ENCODE results near the gene CARD11. TPM values are rescaled to one million over a fixed set of nuclear protein-coding genes. Genes with fewer than 3 reads are reported as not detected.

CARD11 gene
- total and polyA plus RNA-seq, 4 donors, result 0.77 to 1.2 (median 1.1) TPM

DNA sequence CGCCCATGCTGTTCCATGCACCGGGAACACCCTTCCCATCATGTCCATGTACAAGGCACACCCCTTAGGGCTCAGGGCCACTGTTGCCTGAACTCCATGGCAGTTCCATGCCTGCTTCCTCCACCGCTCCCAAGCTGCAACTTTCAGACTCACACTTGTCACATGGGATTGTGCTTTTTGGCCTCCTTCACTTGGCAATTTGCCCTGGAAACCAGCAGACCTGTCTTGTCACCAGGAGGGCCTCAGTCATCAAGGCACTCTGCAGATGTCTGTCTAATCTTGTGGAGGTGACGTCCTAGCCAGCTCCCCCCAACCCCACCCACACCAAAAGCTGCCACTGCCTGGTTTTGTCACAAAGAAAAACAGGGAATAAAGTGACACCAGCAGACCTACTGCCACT, 47.5 kb downstream of the CARD11 start:
- WGBS (ENCODE audit: insufficient coverage), result 78% methylated on average over 4 of the region's 4 CpGs
- Histone ChIP-seq H3K36me3 (ENCODE audit: control insufficient read depth, insufficient read depth, low read length) (no peaks in the 10 kb centered on the region), H3K9me3 (ENCODE audit: control insufficient read depth, insufficient read depth, low read length) (peaks cover 2% of the 10 kb centered on the region), H3K27ac (ENCODE audit: low read depth, low read length) (no peak overlapping the region), H3K4me1 (ENCODE audit: control insufficient read depth, insufficient read depth, low read length) (no peaks in the 10 kb centered on the region), H3K27me3 (ENCODE audit: control insufficient read depth, insufficient read depth, low read length) (no peaks in the 10 kb centered on the region), H3K4me3 (ENCODE audit: low read depth, low read length) (no peak overlapping the region)
- no peak for DNase-seq (ENCODE audit: low read depth in 4 of 6, low spot score in 6 of 6)

DNA sequence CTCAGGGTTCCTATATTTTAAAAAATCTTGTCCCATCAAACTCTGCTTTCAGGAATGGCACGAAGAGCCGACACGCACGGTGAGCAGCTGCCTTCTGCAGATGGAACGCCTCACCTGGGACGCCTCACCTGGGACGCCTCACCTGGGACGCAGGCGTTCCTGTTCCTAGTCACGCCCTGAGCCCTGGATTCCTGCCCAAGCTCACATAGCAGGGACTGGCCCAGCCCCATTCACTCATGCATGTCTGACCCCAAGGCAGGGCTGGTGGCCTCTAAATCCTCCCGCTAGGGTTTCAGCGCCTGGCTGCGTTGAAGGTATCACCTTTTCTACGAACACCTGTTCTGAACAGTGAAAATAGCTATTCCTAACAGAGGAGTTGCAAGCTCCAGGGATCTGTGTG, 49.8 kb downstream of the CARD11 start:
- DNase-seq (ENCODE audit: low read depth in 4 of 6, low spot score in 6 of 6), result no peak
- no peak overlapping the region for H3K4me3 ChIP-seq (ENCODE audit: low read depth, low read length)
- H3K4me1 ChIP-seq (ENCODE audit: control insufficient read depth, insufficient read depth, low read length), result no peaks in the 10 kb centered on the region
- H3K9me3 ChIP-seq (ENCODE audit: control insufficient read depth, insufficient read depth, low read length), result peaks cover 6% of the 10 kb centered on the region
- no peaks in the 10 kb centered on the region for H3K27me3 ChIP-seq (ENCODE audit: control insufficient read depth, insufficient read depth, low read length)
- 95% methylated on average over 12 of the region's 14 CpGs for WGBS (ENCODE audit: insufficient coverage)
- no peaks in the 10 kb centered on the region for H3K36me3 ChIP-seq (ENCODE audit: control insufficient read depth, insufficient read depth, low read length)
- H3K27ac ChIP-seq (ENCODE audit: low read depth, low read length), result no peak overlapping the region

DNA sequence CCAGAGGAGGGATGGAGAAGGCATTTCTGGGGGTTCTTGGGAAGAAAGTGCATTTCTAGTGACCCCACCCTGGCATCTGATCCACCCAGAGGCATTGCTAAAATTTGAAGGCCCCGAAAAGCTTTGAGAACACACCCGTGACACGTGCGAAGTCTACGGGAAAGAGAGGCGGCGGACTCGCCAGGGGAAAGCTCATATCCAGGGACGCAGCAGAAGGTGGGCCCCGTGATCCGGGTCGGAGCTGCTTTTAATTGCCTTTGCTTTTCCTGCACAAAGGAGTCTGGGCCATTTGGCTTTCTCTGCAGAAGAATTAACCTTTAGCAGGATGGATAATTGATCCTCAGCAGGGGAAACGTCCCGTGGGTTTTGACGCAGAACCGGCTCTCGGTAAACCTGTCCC, 50.3 kb downstream of the CARD11 start:
- H3K4me1 ChIP-seq (ENCODE audit: control insufficient read depth, insufficient read depth, low read length), result no peaks in the 10 kb centered on the region
- WGBS (ENCODE audit: insufficient coverage), result 72% methylated on average over 17 of the region's 17 CpGs
- no peaks in the 10 kb centered on the region for H3K27me3 ChIP-seq (ENCODE audit: control insufficient read depth, insufficient read depth, low read length)
- DNase-seq (ENCODE audit: low read depth in 4 of 6, low spot score in 6 of 6), result no peak
- H3K4me3 ChIP-seq (ENCODE audit: low read depth, low read length), result no peak overlapping the region
- no peak overlapping the region for H3K27ac ChIP-seq (ENCODE audit: low read depth, low read length)
- H3K36me3 ChIP-seq (ENCODE audit: control insufficient read depth, insufficient read depth, low read length), result no peaks in the 10 kb centered on the region
- peaks cover 6% of the 10 kb centered on the region for H3K9me3 ChIP-seq (ENCODE audit: control insufficient read depth, insufficient read depth, low read length)

DNA sequence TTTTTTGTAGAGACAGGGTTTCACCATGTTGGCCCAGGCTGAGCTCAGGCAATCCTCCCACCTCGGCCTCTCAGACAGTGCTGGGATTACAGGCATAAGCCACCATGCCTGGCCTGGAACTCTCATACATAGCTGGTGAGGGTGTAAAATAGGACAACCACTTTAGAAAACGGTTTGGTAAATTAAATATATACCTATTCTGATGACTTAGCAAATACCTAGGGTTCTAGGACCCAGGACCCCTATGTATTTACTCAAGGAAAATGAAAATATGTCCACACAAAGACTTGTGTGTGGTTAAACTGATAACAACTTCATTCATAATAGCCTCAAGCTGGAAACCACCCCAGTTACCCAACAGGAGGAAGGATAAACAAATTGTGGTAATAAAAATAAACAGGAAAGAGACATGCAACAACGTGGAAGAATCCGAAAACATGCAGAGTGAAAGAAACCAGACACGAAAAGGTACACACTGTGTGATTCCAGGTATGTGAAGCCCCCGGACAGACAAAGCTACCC, 52.7 kb downstream of the CARD11 start:
- H3K4me3 ChIP-seq (ENCODE audit: low read depth, low read length), result no peak overlapping the region
- WGBS (ENCODE audit: insufficient coverage), result 97% methylated on average over 5 of the region's 6 CpGs

DNA sequence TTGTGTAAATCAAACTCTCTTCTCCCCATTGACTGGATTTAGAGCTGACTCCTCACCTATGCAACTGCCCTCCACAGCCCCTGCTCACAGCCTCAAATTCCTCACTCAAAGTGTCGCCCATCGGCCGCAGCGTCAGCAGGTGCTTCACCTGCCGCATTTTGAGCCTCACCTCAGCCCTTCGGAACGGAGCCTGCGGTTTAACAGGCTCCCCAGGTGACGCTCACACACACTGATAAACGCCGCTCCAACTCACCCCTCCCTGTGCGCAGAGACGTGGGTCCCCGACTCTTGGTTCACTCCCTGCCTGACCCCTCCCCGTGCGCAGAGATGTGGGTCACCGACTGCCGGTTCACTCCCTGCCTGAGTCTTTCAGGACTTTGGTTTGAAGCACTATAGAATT, 57.1 kb downstream of the CARD11 start:
- peaks cover 5% of the 10 kb centered on the region for H3K9me3 ChIP-seq (ENCODE audit: control insufficient read depth, insufficient read depth, low read length)
- H3K4me3 ChIP-seq (ENCODE audit: low read depth, low read length), result no peak overlapping the region
- whole genome bisulfite sequencing (ENCODE audit: insufficient coverage), result 92% methylated on average over 17 of the region's 18 CpGs
- no peak overlapping the region for H3K27ac ChIP-seq (ENCODE audit: low read depth, low read length)
- H3K27me3 ChIP-seq (ENCODE audit: control insufficient read depth, insufficient read depth, low read length), result no peaks in the 10 kb centered on the region
- H3K4me1 ChIP-seq (ENCODE audit: control insufficient read depth, insufficient read depth, low read length), result peaks cover 4% of the 10 kb centered on the region
- no peaks in the 10 kb centered on the region for H3K36me3 ChIP-seq (ENCODE audit: control insufficient read depth, insufficient read depth, low read length)
- no peak for DNase-seq (ENCODE audit: low read depth in 4 of 6, low spot score in 6 of 6)

More for the DNA sequence above, 52.7 kb downstream of the CARD11 start:
- Histone ChIP-seq H3K9me3 (ENCODE audit: control insufficient read depth, insufficient read depth, low read length) (peaks cover 6% of the 10 kb centered on the region), H3K4me1 (ENCODE audit: control insufficient read depth, insufficient read depth, low read length) (no peaks in the 10 kb centered on the region), H3K27ac (ENCODE audit: low read depth, low read length) (no peak overlapping the region), H3K36me3 (ENCODE audit: control insufficient read depth, insufficient read depth, low read length) (no peaks in the 10 kb centered on the region), H3K27me3 (ENCODE audit: control insufficient read depth, insufficient read depth, low read length) (no peaks in the 10 kb centered on the region)
- no peak for DNase-seq (ENCODE audit: low read depth in 4 of 6, low spot score in 6 of 6)

DNA sequence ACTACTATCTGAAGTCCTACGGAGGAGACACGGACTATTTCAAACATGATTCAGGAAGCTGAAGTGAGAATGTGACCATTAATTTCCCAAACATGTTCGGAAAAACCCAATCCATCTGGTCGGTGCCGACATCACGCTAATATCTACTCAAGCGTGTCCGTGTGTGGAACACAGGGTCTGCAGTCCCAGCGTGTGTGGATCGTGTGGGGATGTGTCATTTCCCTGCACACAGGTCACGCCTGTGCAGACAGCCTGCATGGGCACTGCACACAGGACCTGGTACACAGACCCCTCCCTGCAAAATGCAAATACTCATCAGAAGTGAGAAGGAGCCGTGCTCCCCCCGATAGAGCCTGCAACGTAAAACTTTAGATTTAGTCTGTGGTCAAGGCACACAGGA, 57.8 kb downstream of the CARD11 start:
- 92% methylated on average over 11 of the region's 14 CpGs for WGBS (ENCODE audit: insufficient coverage)
- peaks cover 5% of the 10 kb centered on the region for H3K9me3 ChIP-seq (ENCODE audit: control insufficient read depth, insufficient read depth, low read length)

DNA sequence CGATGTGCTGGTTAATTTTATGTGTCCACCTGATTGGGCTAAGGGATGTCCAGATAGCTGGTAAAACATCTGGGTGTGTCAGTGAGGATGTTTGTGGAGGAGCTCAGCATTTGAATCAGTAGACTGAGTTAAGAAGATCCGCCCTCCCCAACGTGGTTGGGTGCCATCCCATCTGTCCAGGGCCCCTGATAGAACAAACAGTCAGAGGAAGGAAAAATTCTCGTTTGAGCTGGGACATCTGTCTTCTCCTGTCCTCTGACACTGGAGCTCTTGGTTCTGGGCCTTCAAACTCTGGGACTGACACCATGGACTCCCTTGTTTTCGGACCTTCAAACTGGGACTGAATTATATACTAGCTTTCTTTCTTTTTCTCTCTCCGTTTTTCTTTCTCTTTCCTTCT, 59.6 kb downstream of the CARD11 start:
- H3K27me3 ChIP-seq (ENCODE audit: control insufficient read depth, insufficient read depth, low read length), result no peaks in the 10 kb centered on the region
- 53% methylated on average over 3 of the region's 6 CpGs for WGBS (ENCODE audit: insufficient coverage)
- no peak overlapping the region for H3K4me3 ChIP-seq (ENCODE audit: low read depth, low read length)
- no peak overlapping the region for H3K27ac ChIP-seq (ENCODE audit: low read depth, low read length)
- H3K4me1 ChIP-seq (ENCODE audit: control insufficient read depth, insufficient read depth, low read length), result peaks cover 10% of the 10 kb centered on the region
- no peak for DNase-seq (ENCODE audit: low read depth in 4 of 6, low spot score in 6 of 6)
- H3K9me3 ChIP-seq (ENCODE audit: control insufficient read depth, insufficient read depth, low read length), result no peaks in the 10 kb centered on the region
- H3K36me3 ChIP-seq (ENCODE audit: control insufficient read depth, insufficient read depth, low read length), result no peaks in the 10 kb centered on the region

More for the DNA sequence above, 57.8 kb downstream of the CARD11 start:
- Histone ChIP-seq H3K36me3 (ENCODE audit: control insufficient read depth, insufficient read depth, low read length) (no peaks in the 10 kb centered on the region), H3K27me3 (ENCODE audit: control insufficient read depth, insufficient read depth, low read length) (no peaks in the 10 kb centered on the region), H3K4me1 (ENCODE audit: control insufficient read depth, insufficient read depth, low read length) (peaks cover 4% of the 10 kb centered on the region), H3K27ac (ENCODE audit: low read depth, low read length) (no peak overlapping the region), H3K4me3 (ENCODE audit: low read depth, low read length) (no peak overlapping the region)
- no peak for DNase-seq (ENCODE audit: low read depth in 4 of 6, low spot score in 6 of 6)

DNA sequence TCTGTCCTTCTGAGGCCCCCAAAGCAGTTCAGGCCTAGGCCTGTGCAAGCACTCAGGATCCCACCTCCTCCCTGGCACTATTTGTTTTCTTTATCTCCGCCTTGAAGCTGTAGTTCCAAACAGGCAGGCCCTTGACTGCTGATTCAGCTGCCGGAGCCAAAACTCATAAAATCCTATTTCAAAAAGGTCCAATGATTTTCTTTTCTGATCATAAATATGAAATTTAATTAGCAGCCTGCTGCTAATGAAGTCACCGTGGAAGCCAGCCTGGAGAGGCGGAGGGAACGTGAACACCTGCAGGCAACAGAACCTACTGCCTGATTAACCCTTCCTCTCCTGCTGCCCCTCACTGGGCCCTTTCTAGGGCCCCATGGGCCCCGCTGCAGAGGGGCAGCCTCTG, 60.1 kb downstream of the CARD11 start:
- WGBS (ENCODE audit: insufficient coverage), result 79% methylated on average over 2 of the region's 6 CpGs
- peaks cover 3% of the 10 kb centered on the region for H3K27me3 ChIP-seq (ENCODE audit: control insufficient read depth, insufficient read depth, low read length)
- peak in 1 of 6 donors; percentile 84 for DNase-seq (ENCODE audit: low read depth in 4 of 6, low spot score in 6 of 6)

DNA sequence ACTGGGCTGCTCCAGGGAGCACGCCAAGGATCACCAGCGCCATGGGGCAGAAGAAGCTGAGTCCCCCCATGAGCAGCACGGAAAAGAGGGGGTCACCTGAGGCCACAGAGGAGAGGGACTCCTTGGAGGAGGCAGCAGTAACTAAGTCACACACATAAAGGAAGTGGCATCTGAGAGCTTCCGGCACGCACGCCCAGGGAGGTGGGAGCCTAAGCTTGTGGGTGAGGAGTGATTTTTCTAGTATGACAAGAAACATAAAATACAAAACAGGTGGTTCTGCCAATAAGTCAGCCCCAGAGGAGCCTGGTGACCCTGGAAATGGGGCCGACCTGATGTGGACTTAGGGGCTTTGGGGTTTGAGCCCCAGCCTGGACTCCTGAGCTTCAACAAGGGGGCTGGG, 60.8 kb downstream of the CARD11 start:
- H3K36me3 ChIP-seq (ENCODE audit: control insufficient read depth, insufficient read depth, low read length), result no peaks in the 10 kb centered on the region
- H3K4me3 ChIP-seq (ENCODE audit: low read depth, low read length), result no peak overlapping the region
- H3K4me1 ChIP-seq (ENCODE audit: control insufficient read depth, insufficient read depth, low read length), result peaks cover 18% of the 10 kb centered on the region
- H3K27ac ChIP-seq (ENCODE audit: low read depth, low read length), result no peak overlapping the region
- no peak for DNase-seq (ENCODE audit: low read depth in 4 of 6, low spot score in 6 of 6)
- H3K9me3 ChIP-seq (ENCODE audit: control insufficient read depth, insufficient read depth, low read length), result no peaks in the 10 kb centered on the region
- H3K27me3 ChIP-seq (ENCODE audit: control insufficient read depth, insufficient read depth, low read length), result peaks cover 3% of the 10 kb centered on the region
- WGBS (ENCODE audit: insufficient coverage), result 92% methylated on average over 4 of the region's 7 CpGs

More for the DNA sequence above, 60.1 kb downstream of the CARD11 start:
- H3K36me3 ChIP-seq (ENCODE audit: control insufficient read depth, insufficient read depth, low read length), result no peaks in the 10 kb centered on the region
- no peak overlapping the region for H3K27ac ChIP-seq (ENCODE audit: low read depth, low read length)
- H3K4me3 ChIP-seq (ENCODE audit: low read depth, low read length), result no peak overlapping the region
- peaks cover 14% of the 10 kb centered on the region for H3K4me1 ChIP-seq (ENCODE audit: control insufficient read depth, insufficient read depth, low read length)
- H3K9me3 ChIP-seq (ENCODE audit: control insufficient read depth, insufficient read depth, low read length), result no peaks in the 10 kb centered on the region

DNA sequence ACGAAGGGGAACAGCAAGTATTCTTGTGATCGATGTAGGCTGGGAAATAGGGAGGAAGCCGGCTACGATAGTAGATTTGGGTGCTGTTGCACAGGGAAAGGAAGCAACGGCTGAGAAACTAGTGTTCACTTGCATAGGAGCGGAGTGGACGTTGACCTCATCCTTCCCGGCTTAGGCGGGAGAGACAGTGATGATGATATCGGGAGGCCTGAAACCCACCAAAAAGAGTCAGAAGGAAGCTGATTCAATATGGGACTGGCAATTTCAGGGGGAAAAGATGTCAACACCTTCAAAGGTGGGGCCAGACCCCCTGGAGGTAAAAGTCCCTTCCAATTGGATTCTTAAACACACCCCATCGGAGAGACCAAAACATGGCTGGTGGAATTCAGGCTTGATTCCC, 61.3 kb downstream of the CARD11 start:
- H3K27me3 ChIP-seq (ENCODE audit: control insufficient read depth, insufficient read depth, low read length), result peaks cover 3% of the 10 kb centered on the region
- no peak for DNase-seq (ENCODE audit: low read depth in 4 of 6, low spot score in 6 of 6)
- peaks cover 18% of the 10 kb centered on the region for H3K4me1 ChIP-seq (ENCODE audit: control insufficient read depth, insufficient read depth, low read length)
- no peak overlapping the region for H3K4me3 ChIP-seq (ENCODE audit: low read depth, low read length)
- H3K9me3 ChIP-seq (ENCODE audit: control insufficient read depth, insufficient read depth, low read length), result no peaks in the 10 kb centered on the region
- H3K27ac ChIP-seq (ENCODE audit: low read depth, low read length), result no peak overlapping the region
- 93% methylated on average over 8 of the region's 11 CpGs for WGBS (ENCODE audit: insufficient coverage)
- no peaks in the 10 kb centered on the region for H3K36me3 ChIP-seq (ENCODE audit: control insufficient read depth, insufficient read depth, low read length)
